ENCODE data around the gene CCDC18. TPM values are rescaled to one million over a fixed set of nuclear protein-coding genes. Genes with fewer than 3 reads are reported as not detected.

The CCDC18 gene
- total and polyA plus RNA-seq, 12 donors, result 1.4 to 15.4 (median 4.7) TPM

DNA sequence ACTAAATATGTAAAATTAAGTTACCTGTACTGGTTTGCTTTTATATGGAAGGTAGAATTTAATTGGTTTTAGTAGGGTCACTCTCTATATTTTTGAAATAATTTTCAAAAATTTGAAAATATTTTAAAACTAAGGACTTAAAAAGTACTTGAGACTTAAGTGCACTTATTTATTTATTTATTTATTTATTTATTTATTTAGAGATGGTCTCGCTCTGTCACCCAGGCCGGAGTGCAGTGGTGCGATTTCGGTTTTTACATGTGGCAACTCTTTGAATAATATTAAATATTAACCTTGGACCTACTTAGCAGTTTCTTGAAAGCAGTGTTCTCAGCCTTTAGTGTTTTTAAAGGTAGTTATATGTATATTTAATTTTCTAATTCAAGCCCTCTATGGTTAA, 36.8 kb upstream of the CCDC18 start:
- H3K27me3 ChIP-seq, result no peaks in the 10 kb centered on the region
- TF ChIP-seq POLR2A (IDR thresholded peaks at IDR 0.05), result no peak
- TF ChIP-seq CTCF (IDR thresholded peaks at IDR 0.05), result no peak
- no peak overlapping the region for H3K27ac ChIP-seq
- H3K9me3 ChIP-seq (replicated peaks in 1 of 3), result no peaks in the 10 kb centered on the region
- peaks cover 0 to 5% of the 10 kb centered on the region in 2 donors for H3K36me3 ChIP-seq (replicated peaks in 1 of 2)
- intact Hi-C loops (cut with DNase I), result no loop called here
- DNase-seq, result no peak
- H3K4me1 ChIP-seq (replicated peaks in 1 of 2), result peaks cover 0 to 5% of the 10 kb centered on the region in 2 donors
- WGBS, 4 donors, result 94 to 97% (median 96%) methylated on average over 4 of the region's 4 CpGs
- H3K4me3 ChIP-seq, result no peak overlapping the region

DNA sequence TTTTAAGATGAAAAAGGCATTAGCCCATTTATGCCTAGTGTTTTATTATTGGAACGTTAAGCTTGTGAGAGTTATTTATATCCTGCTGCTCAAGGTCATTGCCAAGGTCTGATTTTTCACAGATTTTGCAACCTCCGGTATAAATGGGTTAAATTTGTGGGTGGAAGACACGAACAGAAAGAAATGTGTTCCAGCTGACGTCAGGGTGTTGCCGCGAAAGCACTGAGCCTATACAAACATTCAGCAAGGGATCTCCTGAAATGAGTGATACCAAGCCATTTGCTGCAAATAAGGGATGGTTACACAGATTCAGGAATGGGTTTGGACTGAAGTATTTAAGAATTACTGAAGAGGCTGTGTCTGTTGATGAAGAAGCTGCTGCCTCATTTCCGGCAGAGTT, 32.5 kb upstream of the CCDC18 start:
- no peaks in the 10 kb centered on the region for H3K9me3 ChIP-seq (replicated peaks in 1 of 3)
- no peaks in the 10 kb centered on the region for H3K27me3 ChIP-seq
- peaks cover 0 to 5% of the 10 kb centered on the region in 2 donors for H3K4me1 ChIP-seq (replicated peaks in 1 of 2)
- intact Hi-C loops (cut with DNase I), result no loop called here
- H3K27ac ChIP-seq, result peak overlapping the region in 1 of 5 donors; percentile 18
- DNase-seq, result peak in 1 of 7 donors; percentile 16
- TF ChIP-seq POLR2A (IDR thresholded peaks at IDR 0.05) (no peak), CTCF (IDR thresholded peaks at IDR 0.05) (no peak)
- H3K36me3 ChIP-seq (replicated peaks in 1 of 2), result peaks cover 0 to 13% of the 10 kb centered on the region in 2 donors
- WGBS, 4 donors, result 35 to 43% (median 41%) methylated on average over 7 of the region's 7 CpGs
- no peak overlapping the region for H3K4me3 ChIP-seq

- H3K27me3 ChIP-seq, result no peaks in the 10 kb centered on the region
- peaks cover 0 to 11% of the 10 kb centered on the region in 2 donors for H3K4me1 ChIP-seq (replicated peaks in 1 of 2)
- 9 to 15% (median 13%) methylated on average over 1 of the region's 1 CpG for WGBS, 4 donors
- intact Hi-C loops (cut with DNase I), result no loop called here
- no peaks in the 10 kb centered on the region for H3K9me3 ChIP-seq (replicated peaks in 1 of 3)
- H3K4me3 ChIP-seq, result no peak overlapping the region
- TF ChIP-seq POLR2A (IDR thresholded peaks at IDR 0.05), result no peak
- H3K27ac ChIP-seq, result no peak overlapping the region
- no peak for DNase-seq
- H3K36me3 ChIP-seq (replicated peaks in 1 of 2), result peaks cover 0 to 32% of the 10 kb centered on the region in 2 donors
Measured at GRCh38 chr1:93150729-93151128, 29.8 kb upstream of the CCDC18 start.

GRCh38 chr1:93151474-93151873, 29.1 kb upstream of the CCDC18 start:
- Histone ChIP-seq H3K36me3 (replicated peaks in 1 of 2) (peaks cover 0 to 33% of the 10 kb centered on the region in 2 donors), H3K4me3 (no peak overlapping the region), H3K9me3 (replicated peaks in 1 of 3) (no peaks in the 10 kb centered on the region), H3K27ac (no peak overlapping the region), H3K27me3 (no peaks in the 10 kb centered on the region), H3K4me1 (replicated peaks in 1 of 2) (peaks cover 0 to 14% of the 10 kb centered on the region in 2 donors)
- DNase-seq, result no peak
- TF ChIP-seq POLR2A (IDR thresholded peaks at IDR 0.05) (no peak), CTCF (IDR thresholded peaks at IDR 0.05) (no peak)
- intact Hi-C loops (cut with DNase I), result no loop called here

- H3K27ac ChIP-seq, result no peak overlapping the region
- TF ChIP-seq POLR2A (IDR thresholded peaks at IDR 0.05), result no peak
- TF ChIP-seq CTCF (IDR thresholded peaks at IDR 0.05), result no peak
- H3K36me3 ChIP-seq (replicated peaks in 1 of 2), result peaks cover 0 to 41% of the 10 kb centered on the region in 2 donors
- H3K4me1 ChIP-seq (replicated peaks in 1 of 2), result peaks cover 0 to 10% of the 10 kb centered on the region in 2 donors
- H3K4me3 ChIP-seq, result no peak overlapping the region
- intact Hi-C loops (cut with DNase I), result no loop called here
- H3K9me3 ChIP-seq (replicated peaks in 1 of 3), result no peaks in the 10 kb centered on the region
- no peak for DNase-seq
- 89 to 94% (median 92%) methylated on average over 2 of the region's 2 CpGs for WGBS, 4 donors
- no peaks in the 10 kb centered on the region for H3K27me3 ChIP-seq
Measured at GRCh38 chr1:93152835-93153234, 27.7 kb upstream of the CCDC18 start.

All from adrenal gland (tissue), 12 donors.